ENCODE measurements around the gene DYSF. TPM values are rescaled to one million over a fixed set of nuclear protein-coding genes. Genes with fewer than 3 reads are reported as not detected.

The DYSF gene
- polyA plus RNA-seq, 1 of the 3 experiments (the other 2 are of a cell fraction): 0.10 TPM

GRCh38 chr2:71685941-71686611 is 232.7 kb downstream of the DYSF start:
- CTCF ChIA-PET: interaction anchor here (0.7 to 1.3 kb wide), 2 partner anchors 11 to 14 kb away, joined by 3 read pairs; no protein-coding TSS in a partner anchor
- TF ChIP-seq CHD2 (IDR thresholded peaks at IDR 0.05; ENCODE audit: low read length, partially characterized antibody) (no peak), ZBTB33 (IDR thresholded peaks at IDR 0.05; ENCODE audit: borderline replicate concordance, low read depth) (no peak), PBX3 (IDR thresholded peaks at IDR 0.05) (no peak), TAF1 (IDR thresholded peaks at IDR 0.05; ENCODE audit: borderline replicate concordance, low read depth, low read length) (no peak), USF2 (IDR thresholded peaks at IDR 0.05; ENCODE audit: borderline replicate concordance, low read depth, low read length) (no peak), SMC3 (IDR thresholded peaks at IDR 0.05; ENCODE audit: low read depth, low read length) (no peak), ELF1 (IDR thresholded peaks at IDR 0.05) (no peak), TEAD4 (IDR thresholded peaks at IDR 0.05; ENCODE audit: borderline replicate concordance, insufficient read depth) (no peak), CTCF (IDR thresholded peaks at IDR 0.05) (no peak), POLR2AphosphoS5 (IDR thresholded peaks at IDR 0.05; ENCODE audit: low read depth, low read length) (no peak), FOSL2 (IDR thresholded peaks at IDR 0.05; ENCODE audit: borderline replicate concordance, low read depth) (no peak), RAD21 (IDR thresholded peaks at IDR 0.05; ENCODE audit: low read length) (no peak), FOXM1 (IDR thresholded peaks at IDR 0.05; ENCODE audit: low read depth) (no peak), RFX5 (IDR thresholded peaks at IDR 0.05; ENCODE audit: low read length) (no peak), GATA2 (CRISPR knock-in tag; IDR thresholded peaks at IDR 0.05) (no peak), RXRA (IDR thresholded peaks at IDR 0.05; ENCODE audit: borderline replicate concordance, low read depth) (no peak), JUND (IDR thresholded peaks at IDR 0.05) (no peak)
- Histone ChIP-seq H3K9me3 (no peaks in the 10 kb centered on the region), H3K4me2 (no peak overlapping the region), H3K9ac (no peak overlapping the region), H3K9me2 (no peaks in the 10 kb centered on the region), H2AFZ (ENCODE audit: low read depth) (no peak overlapping the region), H3K36me3 (replicated peaks in 1 of 2; ENCODE audit: control insufficient read depth in 1 of 2, insufficient read depth in 2 of 2, low read length in 1 of 2) (no peaks in the 10 kb centered on the region), H4K20me1 (ENCODE audit: insufficient read depth) (no peaks in the 10 kb centered on the region), H3K27me3 (ENCODE audit: insufficient read depth) (no peaks in the 10 kb centered on the region; the same call in 1 of the 2 replicates), H3K79me2 (ENCODE audit: insufficient read depth) (no peaks in the 10 kb centered on the region), H3K4me3 (ENCODE audit: low read depth in 2 of 2, low read length in 1 of 2) (no peak overlapping the region), H3K27ac (ENCODE audit: low read depth in 2 of 2, low read length in 1 of 2) (no peak overlapping the region), H3F3A (replicated peaks; ENCODE audit: insufficient read depth) (no peaks in the 10 kb centered on the region), H3K4me1 (ENCODE audit: control insufficient read depth in 1 of 2, insufficient read depth in 2 of 2, low read depth in 1 of 2, low read length in 1 of 2) (peaks cover 0 to 4% of the 10 kb centered on the region in 2 experiments; a peak in 1 of 4 replicates)
- no peak for DNase-seq
- 56% methylated on average over 9 of the region's 13 CpGs for WGBS (ENCODE audit: low lambda C conversion rate)
- POLR2A ChIA-PET: no interaction called here
